ENCODE results near the gene SLIT1.

The SLIT1 gene

GRCh38 chr10:97169063-97169462 lies 16.7 kb downstream of the SLIT1 start:
- WGBS, 2 donors (ENCODE audit: extremely low coverage in 2 of 2, insufficient read length in 2 of 2, insufficient replicate concordance in 1 of 2) = no CpG with 5 or more reads among the region's 5 CpGs

DNA sequence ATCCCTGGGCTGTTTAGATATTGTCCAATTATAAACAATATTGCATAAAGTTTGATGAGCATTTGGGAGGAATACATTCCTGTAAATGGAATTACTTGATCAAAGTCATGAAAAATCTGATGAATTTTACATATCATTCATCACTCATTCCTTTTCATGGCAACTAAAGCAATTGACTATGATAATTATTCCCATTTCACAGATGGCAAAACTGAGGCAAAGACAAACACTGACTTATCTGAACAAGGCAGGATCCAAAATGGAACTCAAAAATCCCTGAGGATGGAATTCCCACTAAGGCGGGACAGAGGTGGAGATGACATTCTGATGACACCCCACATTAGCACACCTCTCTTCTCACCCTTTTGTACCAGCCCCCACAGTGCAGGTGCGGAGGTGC lies 17.1 kb downstream of the SLIT1 start:
- Histone ChIP-seq H3K18ac (ENCODE audit: low read length) (no peak overlapping the region), H2AFZ (ENCODE audit: low read length) (no peak overlapping the region)

More at GRCh38 chr10:97169063-97169462, 16.7 kb downstream of the SLIT1 start:
- DNase-seq (ENCODE audit: low spot score) = no peak
- no peak overlapping the region for H3K9ac ChIP-seq (ENCODE audit: low read depth, low read length, poor library complexity)
- H3K4me1 ChIP-seq (ENCODE audit: control insufficient read depth in 2 of 2, insufficient read depth in 1 of 2, low read depth in 1 of 2, low read length in 2 of 2) = peaks cover 6 to 7% of the 10 kb centered on the region in 2 donors
- H2BK12ac ChIP-seq (ENCODE audit: low read length) = no peak overlapping the region
- H3K14ac ChIP-seq (ENCODE audit: low read length) = no peak overlapping the region
- no peaks in the 10 kb centered on the region for H3K36me3 ChIP-seq (replicated peaks in 1 of 2; ENCODE audit: control insufficient read depth in 2 of 2, insufficient read depth in 2 of 2, low read length in 2 of 2)
- no peak overlapping the region for H3K4ac ChIP-seq (ENCODE audit: low read length)
- no peak overlapping the region for H2BK5ac ChIP-seq (ENCODE audit: low read length)
- H3K4me3 ChIP-seq (ENCODE audit: low read length in 2 of 2) = peak overlapping the region in 1 of 2 donors; percentile 53
- H3K9me3 ChIP-seq (replicated peaks in 1 of 2; ENCODE audit: control insufficient read depth in 2 of 2, insufficient read depth in 1 of 2, low read depth in 1 of 2, low read length in 2 of 2) = no peaks in the 10 kb centered on the region
- H2AK5ac ChIP-seq (ENCODE audit: low read depth, low read length) = peak overlapping the region; percentile 49
- H2BK120ac ChIP-seq (ENCODE audit: low read depth, low read length) = no peak overlapping the region
- peak overlapping the region; percentile 42 for H3K18ac ChIP-seq (ENCODE audit: low read length)
- H3K4me2 ChIP-seq (ENCODE audit: insufficient read depth, low read length, poor library complexity, severe bottlenecking) = no peak overlapping the region
- no peaks in the 10 kb centered on the region for H3K79me1 ChIP-seq (ENCODE audit: low read depth, low read length)
- no peak overlapping the region for H2AFZ ChIP-seq (ENCODE audit: low read length)
- no peak overlapping the region for H3K27ac ChIP-seq (replicated peaks; ENCODE audit: low read length)
- no peak overlapping the region for H2BK15ac ChIP-seq (ENCODE audit: low read length)
- no peak overlapping the region for H4K8ac ChIP-seq (ENCODE audit: low read depth, low read length)
- no peak overlapping the region for H4K91ac ChIP-seq (ENCODE audit: low read depth, low read length, poor library complexity)
- H3K27me3 ChIP-seq (ENCODE audit: control insufficient read depth in 3 of 3, insufficient read depth in 3 of 3, low read depth in 1 of 3, low read length in 3 of 3) = peaks cover 0 to 5% (median 1%) of the 10 kb centered on the region in 3 experiments
- peak overlapping the region; percentile 44 for H3K23ac ChIP-seq (ENCODE audit: low read depth, low read length, poor library complexity)

DNA sequence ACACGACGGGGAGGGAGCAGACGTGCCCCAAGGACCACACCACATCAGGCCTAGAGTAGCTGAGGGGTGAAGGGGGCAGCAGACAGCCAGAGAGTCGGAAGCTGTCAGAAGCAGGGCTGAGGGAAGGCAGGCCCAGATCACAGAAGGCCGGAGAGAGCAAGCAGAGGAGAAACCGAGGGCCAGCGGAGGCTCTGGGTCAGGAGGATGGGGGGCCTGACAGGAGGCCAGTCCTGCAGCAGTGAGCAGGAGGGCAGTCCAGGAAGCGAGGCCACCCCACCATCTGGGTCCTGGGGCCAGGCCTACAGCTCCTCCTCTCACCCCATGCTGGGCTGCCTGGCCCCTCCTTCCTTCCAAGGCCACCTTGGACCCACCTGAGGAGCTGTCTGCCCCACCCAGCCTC lies 20.3 kb downstream of the SLIT1 start:
- H3K14ac ChIP-seq (ENCODE audit: low read length) = peak overlapping the region; percentile 91

More for the DNA sequence above, 17.1 kb downstream of the SLIT1 start:
- Histone ChIP-seq H2BK12ac (ENCODE audit: low read length) (no peak overlapping the region), H3K27ac (replicated peaks; ENCODE audit: low read length) (no peak overlapping the region), H3K4me2 (ENCODE audit: insufficient read depth, low read length, poor library complexity, severe bottlenecking) (no peak overlapping the region), H2BK5ac (ENCODE audit: low read length) (no peak overlapping the region), H4K8ac (ENCODE audit: low read depth, low read length) (no peak overlapping the region), H3K4me3 (ENCODE audit: low read length in 2 of 2) (peak overlapping the region in 1 of 2 donors; percentile 53), H3K9me3 (replicated peaks in 1 of 2; ENCODE audit: control insufficient read depth in 2 of 2, insufficient read depth in 1 of 2, low read depth in 1 of 2, low read length in 2 of 2) (no peaks in the 10 kb centered on the region), H4K91ac (ENCODE audit: low read depth, low read length, poor library complexity) (no peak overlapping the region), H3K9ac (ENCODE audit: low read depth, low read length, poor library complexity) (no peak overlapping the region), H2AK5ac (ENCODE audit: low read depth, low read length) (peak overlapping the region; percentile 49), H3K4me1 (ENCODE audit: control insufficient read depth in 2 of 2, insufficient read depth in 1 of 2, low read depth in 1 of 2, low read length in 2 of 2) (peaks cover 10 to 11% of the 10 kb centered on the region in 2 donors), H3K14ac (ENCODE audit: low read length) (no peak overlapping the region), H3K36me3 (replicated peaks in 1 of 2; ENCODE audit: control insufficient read depth in 2 of 2, insufficient read depth in 2 of 2, low read length in 2 of 2) (no peaks in the 10 kb centered on the region), H3K4ac (ENCODE audit: low read length) (no peak overlapping the region), H3K27me3 (ENCODE audit: control insufficient read depth in 3 of 3, insufficient read depth in 3 of 3, low read depth in 1 of 3, low read length in 3 of 3) (peaks cover 0 to 2% (median 1%) of the 10 kb centered on the region in 3 experiments), H3K79me1 (ENCODE audit: low read depth, low read length) (no peaks in the 10 kb centered on the region), H2BK120ac (ENCODE audit: low read depth, low read length) (no peak overlapping the region), H3K23ac (ENCODE audit: low read depth, low read length, poor library complexity) (peak overlapping the region; percentile 44), H2BK15ac (ENCODE audit: low read length) (no peak overlapping the region)
- WGBS, 2 donors (ENCODE audit: extremely low coverage in 2 of 2, insufficient read length in 2 of 2, insufficient replicate concordance in 1 of 2) = no CpG with 5 or more reads among the region's 2 CpGs
- DNase-seq (ENCODE audit: low spot score) = no peak

DNA sequence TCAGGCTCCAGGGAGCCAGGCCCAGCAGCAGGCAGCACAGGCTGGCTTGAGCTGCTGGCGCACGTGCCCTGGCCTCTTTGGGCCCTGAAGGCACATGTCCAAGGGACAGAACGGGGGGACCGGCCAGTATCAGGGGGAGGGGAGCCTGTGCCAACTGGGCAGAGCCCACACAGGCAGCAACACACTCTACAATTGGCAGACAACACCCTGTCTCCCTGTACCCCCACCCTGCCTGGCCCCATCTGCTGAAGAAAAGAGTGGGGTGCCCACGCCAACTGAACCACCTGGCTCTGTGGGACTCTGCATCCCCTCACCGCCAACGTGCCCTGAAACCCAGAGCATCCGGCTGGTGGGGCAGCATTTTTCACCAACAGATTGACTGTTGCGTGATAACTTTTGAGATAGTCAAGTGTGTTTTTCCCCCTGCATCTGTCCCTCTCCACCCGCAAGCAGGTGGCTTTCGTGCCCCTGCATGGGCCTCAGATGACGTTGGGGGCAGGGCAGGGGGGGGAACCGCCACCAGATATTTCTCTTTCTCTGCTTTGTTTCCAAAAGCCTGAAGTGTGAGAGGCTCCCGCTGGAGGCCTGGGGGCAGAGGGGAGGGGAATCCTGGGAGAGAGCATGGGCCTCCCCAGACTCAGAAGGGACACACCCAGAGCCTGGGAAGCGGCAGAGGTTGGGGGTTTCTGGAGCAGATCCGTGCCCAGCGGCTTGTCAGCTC lies 21.8 kb downstream of the SLIT1 start:
- peak overlapping the region; percentile 63 for H2AK5ac ChIP-seq (ENCODE audit: low read depth, low read length)
- H3K27me3 ChIP-seq (ENCODE audit: control insufficient read depth in 3 of 3, insufficient read depth in 3 of 3, low read depth in 1 of 3, low read length in 3 of 3) = peaks cover 0 to 1% (median 0%) of the 10 kb centered on the region in 3 experiments
- H3K4ac ChIP-seq (ENCODE audit: low read length) = no peak overlapping the region
- no peaks in the 10 kb centered on the region for H3K9me3 ChIP-seq (replicated peaks in 1 of 2; ENCODE audit: control insufficient read depth in 2 of 2, insufficient read depth in 1 of 2, low read depth in 1 of 2, low read length in 2 of 2)
- peaks cover 8 to 18% of the 10 kb centered on the region in 2 donors for H3K4me1 ChIP-seq (ENCODE audit: control insufficient read depth in 2 of 2, insufficient read depth in 1 of 2, low read depth in 1 of 2, low read length in 2 of 2)
- no peak overlapping the region for H3K14ac ChIP-seq (ENCODE audit: low read length)
- H4K91ac ChIP-seq (ENCODE audit: low read depth, low read length, poor library complexity) = peak overlapping the region; percentile 34
- no peak overlapping the region for H2BK12ac ChIP-seq (ENCODE audit: low read length)
- H3K4me2 ChIP-seq (ENCODE audit: insufficient read depth, low read length, poor library complexity, severe bottlenecking) = no peak overlapping the region
- peak overlapping the region; percentile 53 for H2AFZ ChIP-seq (ENCODE audit: low read length)
- H3K79me1 ChIP-seq (ENCODE audit: low read depth, low read length) = peaks cover 1% of the 10 kb centered on the region
- WGBS, 2 donors (ENCODE audit: extremely low coverage in 2 of 2, insufficient read length in 2 of 2, insufficient replicate concordance in 1 of 2) = no CpG with 5 or more reads among the region's 17 CpGs
- H3K4me3 ChIP-seq (ENCODE audit: low read length in 2 of 2) = no peak overlapping the region
- H2BK15ac ChIP-seq (ENCODE audit: low read length) = peak overlapping the region; percentile 59
- peak overlapping the region; percentile 85 for H3K18ac ChIP-seq (ENCODE audit: low read length)
- H3K36me3 ChIP-seq (replicated peaks in 1 of 2; ENCODE audit: control insufficient read depth in 2 of 2, insufficient read depth in 2 of 2, low read length in 2 of 2) = no peaks in the 10 kb centered on the region
- peak overlapping the region; percentile 45 for H3K23ac ChIP-seq (ENCODE audit: low read depth, low read length, poor library complexity)
- peak overlapping the region; percentile 56 for H2BK5ac ChIP-seq (ENCODE audit: low read length)
- H2BK120ac ChIP-seq (ENCODE audit: low read depth, low read length) = no peak overlapping the region
- DNase-seq (ENCODE audit: low spot score) = no peak
- no peak overlapping the region for H3K27ac ChIP-seq (replicated peaks; ENCODE audit: low read length)
- no peak overlapping the region for H4K8ac ChIP-seq (ENCODE audit: low read depth, low read length)
- no peak overlapping the region for H3K9ac ChIP-seq (ENCODE audit: low read depth, low read length, poor library complexity)

More for the DNA sequence above, 20.3 kb downstream of the SLIT1 start:
- H3K9ac ChIP-seq (ENCODE audit: low read depth, low read length, poor library complexity) = no peak overlapping the region
- no peak overlapping the region for H4K91ac ChIP-seq (ENCODE audit: low read depth, low read length, poor library complexity)
- H2AK5ac ChIP-seq (ENCODE audit: low read depth, low read length) = peak overlapping the region; percentile 89
- H3K36me3 ChIP-seq (replicated peaks in 1 of 2; ENCODE audit: control insufficient read depth in 2 of 2, insufficient read depth in 2 of 2, low read length in 2 of 2) = no peaks in the 10 kb centered on the region
- H3K4ac ChIP-seq (ENCODE audit: low read length) = peak overlapping the region; percentile 15
- peak overlapping the region; percentile 97 for H2BK12ac ChIP-seq (ENCODE audit: low read length)
- WGBS, 2 donors (ENCODE audit: extremely low coverage in 2 of 2, insufficient read length in 2 of 2, insufficient replicate concordance in 1 of 2) = no CpG with 5 or more reads among the region's 8 CpGs
- peaks cover 0 to 1% (median 0%) of the 10 kb centered on the region in 3 experiments for H3K27me3 ChIP-seq (ENCODE audit: control insufficient read depth in 3 of 3, insufficient read depth in 3 of 3, low read depth in 1 of 3, low read length in 3 of 3)
- no peak overlapping the region for H3K27ac ChIP-seq (replicated peaks; ENCODE audit: low read length)
- H2BK5ac ChIP-seq (ENCODE audit: low read length) = peak overlapping the region; percentile 48
- no peak for DNase-seq (ENCODE audit: low spot score)
- H3K79me1 ChIP-seq (ENCODE audit: low read depth, low read length) = peaks cover 1% of the 10 kb centered on the region
- no peak overlapping the region for H2AFZ ChIP-seq (ENCODE audit: low read length)
- H3K9me3 ChIP-seq (replicated peaks in 1 of 2; ENCODE audit: control insufficient read depth in 2 of 2, insufficient read depth in 1 of 2, low read depth in 1 of 2, low read length in 2 of 2) = no peaks in the 10 kb centered on the region
- peak overlapping the region; percentile 77 for H2BK15ac ChIP-seq (ENCODE audit: low read length)
- H2BK120ac ChIP-seq (ENCODE audit: low read depth, low read length) = no peak overlapping the region
- H3K18ac ChIP-seq (ENCODE audit: low read length) = peak overlapping the region; percentile 85
- H3K4me2 ChIP-seq (ENCODE audit: insufficient read depth, low read length, poor library complexity, severe bottlenecking) = no peak overlapping the region
- no peak overlapping the region for H3K23ac ChIP-seq (ENCODE audit: low read depth, low read length, poor library complexity)
- peak overlapping the region; percentile 72 for H4K8ac ChIP-seq (ENCODE audit: low read depth, low read length)
- no peak overlapping the region for H3K4me3 ChIP-seq (ENCODE audit: low read length in 2 of 2)
- H3K4me1 ChIP-seq (ENCODE audit: control insufficient read depth in 2 of 2, insufficient read depth in 1 of 2, low read depth in 1 of 2, low read length in 2 of 2) = peaks cover 11 to 18% of the 10 kb centered on the region in 2 donors
